GM23338 (cell line): ENCODE data around the gene KCNK3. TPM values are rescaled to one million over a fixed set of nuclear protein-coding genes. Genes with fewer than 3 reads are reported as not detected.
"Not testable (repeated sequence)": the region's sequence is repeated elsewhere in the genome, so short reads cannot be mapped to it uniquely, and the experiment has no call there.

ENCODE experiments used
- ATAC-seq: fragments of 200-7000 bp; cut with Tn5 transposase; 3 replicates; pipeline ENCODE4 v1.9.1; 2020
- DNase-seq: peaks from one replicate; pipeline ENCODE4 v3.0.0-alpha.2; 2015; ENCODE audit warnings: low spot score
- H2AFZ ChIP-seq: fragments of 200-600 bp; sonication (generic); 2 replicates; pipeline ENCODE4 v1.8.0; 2016; ENCODE audit warnings: antibody characterized with exemption, mild to moderate bottlenecking, moderate library complexity
- H3F3A ChIP-seq: fragments of 200-600 bp; sonication (generic); replicated peaks from 2 replicates; pipeline ENCODE4 v1.8.0; 2017; ENCODE audit warnings: antibody characterized with exemption, mixed run types, low read depth
- H3K27ac ChIP-seq: fragments of 200-600 bp; sonication (generic); 2 replicates; pipeline ENCODE4 v1.6.1; 2016; ENCODE audit warnings: low read depth
- H3K27me3 ChIP-seq: fragments of 200-600 bp; sonication (generic); 2 replicates; pipeline ENCODE4 v1.8.0; 2016; ENCODE audit warnings: mild to moderate bottlenecking, mixed run types, moderate library complexity; ENCODE audit not compliant: insufficient read depth
- H3K36me3 ChIP-seq: fragments of 200-600 bp; sonication (generic); 2 replicates; pipeline ENCODE4 v1.8.0; 2016; ENCODE audit warnings: mild to moderate bottlenecking; ENCODE audit not compliant: insufficient read depth
- H3K4me1 ChIP-seq: fragments of 200-600 bp; sonication (generic); 2 replicates; pipeline ENCODE4 v1.8.0; 2016; ENCODE audit warnings: mild to moderate bottlenecking, moderate library complexity; ENCODE audit not compliant: insufficient read depth
- H3K4me2 ChIP-seq: fragments of 200-600 bp; sonication (generic); 2 replicates; pipeline ENCODE4 v1.7.1; 2017; ENCODE audit warnings: mixed run types
- H3K4me3 ChIP-seq: fragments of 200-600 bp; sonication (generic); 2 replicates; pipeline ENCODE4 v1.6.1; 2016; ENCODE audit warnings: mixed run types
- H3K79me2 ChIP-seq: fragments of 200-600 bp; sonication (generic); replicated peaks from 2 replicates; pipeline ENCODE4 v1.8.0; 2017; ENCODE audit warnings: mild to moderate bottlenecking; ENCODE audit not compliant: insufficient read depth
- H3K9me2 ChIP-seq: fragments of 200-600 bp; sonication (generic); 2 replicates; pipeline ENCODE4 v1.8.0; 2017; ENCODE audit not compliant: insufficient read depth
- H4K20me1 ChIP-seq: fragments of 200-600 bp; sonication (generic); replicated peaks from 2 replicates; pipeline ENCODE4 v1.8.0; 2017; ENCODE audit warnings: mild to moderate bottlenecking; ENCODE audit not compliant: insufficient read depth
- H3K27ac Mint-ChIP-seq: 2 replicates; pipeline ENCODE4 v1.8.0; 2020; ENCODE audit warnings: inconsistent platforms, mild to moderate bottlenecking, moderate library complexity, mixed read lengths
- H3K27me3 Mint-ChIP-seq: 3 replicates; pipeline ENCODE4 v1.8.0; 2022; ENCODE audit warnings: low read depth, mild to moderate bottlenecking, moderate library complexity, mixed read lengths, inconsistent platforms; ENCODE audit not compliant: insufficient read depth, poor library complexity
- H3K36me3 Mint-ChIP-seq: 3 replicates; pipeline ENCODE4 v1.8.0; 2021; ENCODE audit warnings: low read depth, mild to moderate bottlenecking, inconsistent platforms, moderate library complexity, mixed read lengths
- H3K4me1 Mint-ChIP-seq: 3 replicates; pipeline ENCODE4 v1.8.0; 2020; ENCODE audit warnings: mild to moderate bottlenecking, inconsistent platforms, mixed read lengths
- H3K4me3 Mint-ChIP-seq: 3 replicates; pipeline ENCODE4 v1.8.0; 2021; ENCODE audit warnings: moderate library complexity, mild to moderate bottlenecking, inconsistent platforms, mixed read lengths
- H3K9me3 Mint-ChIP-seq: 3 replicates; pipeline ENCODE4 v1.8.0; 2020; ENCODE audit warnings: moderate library complexity, mild to moderate bottlenecking, inconsistent platforms, mixed read lengths
- CREB1 ChIP-seq: fragments of 250-450 bp; sonication (Bioruptor Pico); IDR thresholded peaks from 2 replicates; pipeline ENCODE4 v1.5.0; 2020; ENCODE audit warnings: low read depth, mild to moderate bottlenecking, moderate library complexity
- EZH2phosphoT487 ChIP-seq: fragments of 200-600 bp; sonication (generic); IDR thresholded peaks from one replicate; pipeline ENCODE4 v1.8.1; 2018; ENCODE audit warnings: antibody characterized with exemption; ENCODE audit not compliant: unreplicated experiment
- JUNB ChIP-seq: IDR thresholded peaks from one replicate; pipeline ENCODE4 v1.6.1; 2016; ENCODE audit warnings: antibody characterized with exemption; ENCODE audit not compliant: unreplicated experiment
- NANOG ChIP-seq: IDR thresholded peaks from 2 replicates; pipeline ENCODE4 v1.6.1; 2016; ENCODE audit warnings: antibody characterized with exemption, borderline replicate concordance
- POLR2AphosphoS5 ChIP-seq: IDR thresholded peaks from 2 replicates; pipeline ENCODE4 v1.6.1; 2016; ENCODE audit warnings: antibody characterized with exemption, low read depth
- STAT1 ChIP-seq: IDR thresholded peaks from one replicate; pipeline ENCODE4 v1.6.1; 2016; ENCODE audit warnings: antibody characterized with exemption; ENCODE audit not compliant: unreplicated experiment
- ZNF114 ChIP-seq: fragments of 250-450 bp; sonication (Bioruptor Pico); IDR thresholded peaks from 2 replicates; pipeline ENCODE4 v1.5.0; 2020; ENCODE audit warnings: mild to moderate bottlenecking, moderate library complexity
- polyA plus RNA-seq: library from polyadenylated mRNA; unstranded; fragments of >200 nt; fragmentation: Nextera tagmentation; extraction: Ambion mirVana; gene quantifications from 2 replicates; pipeline ENCODE4 v1.2.1, GENCODE V29; 2016
- total RNA-seq: library from RNA; depleted of rRNA; stranded (reverse); fragments of >200 nt; shearing (Covaris generic); gene quantifications from 2 replicates; pipeline ENCODE4 v1.2.3, GENCODE V29; 2014
- TF ChIP-seq, protein P1 (sequence below), 2 experiments: fragments of 200-600 bp in 1 of 2; sonication (generic) in 1 of 2; conservative IDR thresholded peaks; 2 replicates each; pipeline versions ENCODE4 v1.5.1 to v1.6.1; 2016 to 2017; ENCODE audit warnings: antibody characterized with exemption in 2 of 2, low read depth in 2 of 2, mild to moderate bottlenecking in 2 of 2, moderate library complexity in 1 of 2

KCNK3 gene
- total and polyA plus RNA-seq, 2 experiments from 2014 or later = not detected

DNA sequence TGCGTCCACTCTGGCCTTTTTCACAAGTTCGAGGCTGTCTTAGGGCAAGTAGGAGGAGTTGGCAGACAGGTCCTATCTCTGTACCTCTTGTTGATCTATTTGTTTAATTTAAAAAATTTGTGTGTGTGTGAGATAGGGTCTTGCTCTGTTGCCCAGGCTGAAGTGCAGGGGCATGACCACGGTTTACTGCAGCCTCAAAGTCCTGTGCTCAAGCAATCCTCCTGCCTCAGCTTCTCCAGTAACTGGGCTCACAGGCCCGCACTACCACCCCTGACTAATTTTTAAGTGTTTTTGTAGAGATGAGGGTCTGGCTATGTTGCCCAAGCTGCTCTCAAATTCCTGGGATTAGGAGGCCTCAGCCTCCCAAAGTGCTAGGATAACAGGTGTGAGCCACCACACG lies 67.3 kb downstream of the KCNK3 start:
- Histone ChIP-seq H3K27me3 (peaks cover 5% of the 10 kb centered on the region; the same call in 1 of the 2 replicates), H4K20me1 (no peaks in the 10 kb centered on the region), H3K4me2 (no peak overlapping the region), H3F3A (no peaks in the 10 kb centered on the region; the same call in 1 of the 2 replicates), H3K27ac (no peak overlapping the region), H3K4me1 (peaks cover 9% of the 10 kb centered on the region), H3K36me3 (no peaks in the 10 kb centered on the region), H3K79me2 (no peaks in the 10 kb centered on the region), H2AFZ (no peak overlapping the region), H3K4me3 (no peak overlapping the region), H3K9me2 (no peaks in the 10 kb centered on the region)
- H3K4me3 Mint-ChIP-seq = no peak overlapping the region
- no peaks in the 10 kb centered on the region for H3K36me3 Mint-ChIP-seq
- H3K27ac Mint-ChIP-seq = no peak overlapping the region
- H3K4me1 Mint-ChIP-seq = peaks cover 36% of the 10 kb centered on the region
- TF ChIP-seq EZH2phosphoT487 (no peak), ZNF114 (CRISPR knock-in tag) (no peak), POLR2AphosphoS5 (no peak)
- TF ChIP-seq, protein P1, sequence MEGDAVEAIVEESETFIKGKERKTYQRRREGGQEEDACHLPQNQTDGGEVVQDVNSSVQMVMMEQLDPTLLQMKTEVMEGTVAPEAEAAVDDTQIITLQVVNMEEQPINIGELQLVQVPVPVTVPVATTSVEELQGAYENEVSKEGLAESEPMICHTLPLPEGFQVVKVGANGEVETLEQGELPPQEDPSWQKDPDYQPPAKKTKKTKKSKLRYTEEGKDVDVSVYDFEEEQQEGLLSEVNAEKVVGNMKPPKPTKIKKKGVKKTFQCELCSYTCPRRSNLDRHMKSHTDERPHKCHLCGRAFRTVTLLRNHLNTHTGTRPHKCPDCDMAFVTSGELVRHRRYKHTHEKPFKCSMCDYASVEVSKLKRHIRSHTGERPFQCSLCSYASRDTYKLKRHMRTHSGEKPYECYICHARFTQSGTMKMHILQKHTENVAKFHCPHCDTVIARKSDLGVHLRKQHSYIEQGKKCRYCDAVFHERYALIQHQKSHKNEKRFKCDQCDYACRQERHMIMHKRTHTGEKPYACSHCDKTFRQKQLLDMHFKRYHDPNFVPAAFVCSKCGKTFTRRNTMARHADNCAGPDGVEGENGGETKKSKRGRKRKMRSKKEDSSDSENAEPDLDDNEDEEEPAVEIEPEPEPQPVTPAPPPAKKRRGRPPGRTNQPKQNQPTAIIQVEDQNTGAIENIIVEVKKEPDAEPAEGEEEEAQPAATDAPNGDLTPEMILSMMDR (conservative IDR thresholded peaks at IDR 0.05; ENCODE audit: low read depth in 2 of 2) = no peak
- H3K9me3 Mint-ChIP-seq = no peaks in the 10 kb centered on the region
- ATAC-seq (no peak), DNase-seq (no peak)
- peaks cover 10% of the 10 kb centered on the region for H3K27me3 Mint-ChIP-seq

GRCh38 chr2:26760991-26761390 lies 68.5 kb downstream of the KCNK3 start:
- H3K9me3 Mint-ChIP-seq, H3K4me3 Mint-ChIP-seq, H3K27ac Mint-ChIP-seq, H3K27ac ChIP-seq, H3K4me1 ChIP-seq, H3K36me3 ChIP-seq, H3K4me2 ChIP-seq, H3K36me3 Mint-ChIP-seq, ATAC-seq, H2AFZ ChIP-seq, H3K4me3 ChIP-seq, H3K79me2 ChIP-seq, DNase-seq, H3F3A ChIP-seq, H3K9me2 ChIP-seq, H3K27me3 ChIP-seq, H4K20me1 ChIP-seq: not testable (repeated sequence)
- Mint-ChIP-seq H3K4me1 (peaks cover 27% of the 10 kb centered on the region), H3K27me3 (peaks cover 12% of the 10 kb centered on the region)

DNA sequence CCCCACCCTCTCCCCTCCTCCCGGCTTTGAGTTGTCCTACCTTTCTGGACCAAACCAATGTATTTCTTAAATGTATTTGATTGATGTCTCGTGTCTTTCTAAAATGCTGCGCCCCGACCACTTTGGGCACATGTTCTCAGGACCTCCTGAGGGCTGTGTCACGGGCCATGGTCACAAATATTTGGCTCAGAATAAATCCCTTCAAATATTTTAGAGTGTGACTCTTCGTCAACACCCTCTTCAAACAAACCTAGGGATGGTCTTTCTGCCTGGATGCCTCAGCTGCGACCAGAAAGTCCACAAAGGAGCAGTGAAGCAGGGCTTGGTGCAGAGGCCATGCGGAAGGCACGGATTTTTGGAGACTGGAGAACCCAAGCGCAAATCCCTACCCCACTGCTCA lies 70.5 kb downstream of the KCNK3 start:
- no peaks in the 10 kb centered on the region for H3K9me2 ChIP-seq
- TF ChIP-seq JUNB (no peak), POLR2AphosphoS5 (no peak), NANOG (no peak), CREB1 (CRISPR knock-in tag) (no peak), EZH2phosphoT487 (no peak), STAT1 (no peak), ZNF114 (CRISPR knock-in tag) (no peak)
- H3K4me2 ChIP-seq = no peak overlapping the region
- no peak overlapping the region for H3K27ac ChIP-seq
- no peak overlapping the region for H2AFZ ChIP-seq
- Mint-ChIP-seq H3K36me3 (no peaks in the 10 kb centered on the region), H3K9me3 (no peaks in the 10 kb centered on the region; the same call in 2 of the 3 replicates), H3K4me1 (peaks cover 18% of the 10 kb centered on the region), H3K27me3 (peaks cover 9% of the 10 kb centered on the region), H3K4me3 (peak overlapping the region; percentile 80), H3K27ac (no peak overlapping the region)
- H3F3A ChIP-seq = no peaks in the 10 kb centered on the region; the same call in 1 of the 2 replicates
- H3K36me3 ChIP-seq = no peaks in the 10 kb centered on the region
- no peaks in the 10 kb centered on the region for H4K20me1 ChIP-seq
- no peak for DNase-seq
- H3K27me3 ChIP-seq = peaks cover 9% of the 10 kb centered on the region; the same call in 1 of the 2 replicates
- no peak for ATAC-seq
- peaks cover 4% of the 10 kb centered on the region; the same call in 1 of the 2 replicates for H3K4me1 ChIP-seq
- no peaks in the 10 kb centered on the region for H3K79me2 ChIP-seq
- H3K4me3 ChIP-seq = no peak overlapping the region
